ENCODE results near the gene PTGES2.

The PTGES2 gene

DNA sequence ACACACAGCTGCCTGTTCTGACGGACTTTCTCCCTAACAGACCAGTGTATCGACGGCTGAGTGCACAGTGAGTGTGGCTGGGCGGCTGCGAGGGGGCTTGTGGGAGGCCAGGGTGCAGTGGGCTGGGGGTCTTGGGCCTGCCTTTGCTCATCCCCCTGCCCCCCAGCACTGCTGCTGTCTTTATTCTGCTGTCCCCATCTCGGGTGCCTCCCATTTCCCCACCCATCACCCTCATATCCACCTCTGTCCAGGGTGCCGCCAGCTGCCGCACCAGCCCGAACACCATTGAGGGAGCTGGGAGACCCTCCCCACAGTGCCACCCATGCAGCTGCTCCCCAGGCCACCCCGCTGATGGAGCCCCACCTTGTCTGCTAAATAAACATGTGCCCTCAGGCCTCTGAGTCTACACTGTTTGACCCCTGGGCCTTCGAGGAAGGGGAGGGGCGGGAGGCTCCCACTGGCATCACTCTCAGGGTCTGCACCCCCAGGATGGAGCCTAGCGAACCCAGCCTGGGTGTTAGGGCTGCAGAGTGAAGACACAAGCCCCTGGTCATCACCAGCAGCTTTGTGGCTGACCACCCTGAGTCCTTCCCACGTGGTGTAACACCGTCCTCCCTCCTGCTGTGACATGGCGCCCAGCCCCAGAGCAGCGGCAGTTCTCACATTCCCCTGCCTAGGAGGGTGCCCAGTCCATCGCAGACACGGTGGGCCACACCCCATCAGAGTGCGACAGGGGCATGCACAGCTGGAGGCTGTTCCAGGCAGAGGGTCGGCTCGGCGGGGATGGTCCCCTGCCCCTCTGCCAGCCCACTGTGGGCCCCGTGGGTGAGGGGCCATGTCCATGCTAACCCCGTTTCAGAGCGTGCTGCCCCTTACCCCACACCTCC is 25.8 kb upstream of the PTGES2 start:
- no peak for DNase-seq (ENCODE audit: low read depth in 1 of 2, low spot score in 1 of 2)

DNA sequence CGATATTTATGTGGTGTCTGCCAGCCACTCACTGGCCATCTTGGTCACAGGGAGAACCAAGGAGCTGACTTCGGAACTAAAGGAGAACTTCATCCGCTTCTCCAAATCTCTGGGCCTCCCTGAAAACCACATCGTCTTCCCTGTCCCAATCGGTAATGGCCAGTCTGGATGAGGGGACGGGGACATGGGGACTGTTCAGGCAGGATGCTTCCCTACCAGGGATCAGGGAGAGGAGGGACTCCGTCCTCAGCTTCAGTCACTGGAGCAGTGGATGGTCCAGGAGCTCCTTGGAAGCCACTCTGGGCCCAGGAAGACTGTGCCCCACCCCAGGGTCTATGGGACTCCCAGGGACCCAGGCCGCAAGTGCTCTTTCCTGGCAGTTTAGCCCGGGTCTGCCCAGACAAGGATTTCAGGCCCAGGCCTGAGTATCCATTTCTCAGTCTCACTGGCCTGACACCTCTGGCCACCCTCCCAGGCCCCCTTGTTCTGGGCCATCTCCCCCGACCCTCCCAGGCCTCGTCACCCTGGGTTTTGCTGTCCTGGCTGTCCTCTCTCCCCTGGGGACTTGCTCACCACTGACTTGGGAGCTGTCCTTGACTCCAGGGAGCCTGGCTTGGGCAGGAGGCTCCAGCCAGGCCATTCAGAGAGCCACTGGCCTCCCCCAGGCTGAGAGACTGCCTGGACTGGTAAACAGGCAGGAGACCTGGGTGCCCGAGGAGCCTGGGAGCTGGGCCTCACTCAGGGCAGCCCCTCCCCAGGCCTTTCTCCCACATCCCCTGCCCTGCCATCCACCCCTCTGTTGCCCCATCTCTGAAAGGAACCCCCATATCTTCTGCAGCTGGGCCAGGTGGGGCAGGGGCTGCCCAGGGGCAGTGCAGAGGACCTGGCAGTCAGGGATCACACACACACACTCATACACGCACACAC is 24.9 kb upstream of the PTGES2 start:
- no peak for DNase-seq (ENCODE audit: low read depth in 1 of 2, low spot score in 1 of 2)

DNA sequence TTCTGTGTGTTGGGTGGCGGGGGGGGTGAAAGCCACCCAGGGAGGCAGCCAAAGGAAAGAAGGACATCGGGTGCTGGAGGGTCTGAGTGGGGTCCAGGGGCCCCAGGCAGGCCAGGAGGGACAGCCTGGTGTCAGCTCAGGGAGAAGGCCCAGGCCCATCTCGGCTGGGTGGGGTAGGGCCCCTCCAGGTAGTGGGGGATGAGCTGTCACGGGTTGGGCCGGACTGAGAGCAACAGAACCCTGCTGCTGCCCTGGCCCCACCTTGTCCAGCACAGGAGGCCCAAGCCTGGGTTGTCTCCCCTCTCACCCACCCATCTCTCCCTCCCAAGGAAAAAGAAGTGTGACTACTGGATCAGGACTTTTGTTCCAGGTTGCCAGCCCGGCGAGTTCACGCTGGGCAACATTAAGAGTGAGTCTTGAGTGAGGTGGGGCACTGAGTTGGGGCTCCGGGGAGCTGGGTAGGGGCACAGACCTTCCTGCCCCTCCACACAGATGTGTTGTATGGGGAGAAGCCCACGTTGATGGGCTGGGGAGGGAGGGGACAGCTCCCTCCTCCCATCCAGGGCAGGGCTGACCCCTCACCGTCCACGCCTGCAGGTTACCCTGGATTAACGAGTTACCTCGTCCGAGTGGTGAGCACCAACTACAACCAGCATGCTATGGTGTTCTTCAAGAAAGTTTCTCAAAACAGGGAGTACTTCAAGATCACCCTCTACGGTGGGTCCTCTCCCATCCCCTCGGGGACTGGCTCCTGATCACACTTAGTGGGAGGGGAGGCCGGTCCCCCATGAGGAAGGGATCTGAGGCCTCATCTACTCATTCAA is 24.0 kb upstream of the PTGES2 start:
- no peak for DNase-seq (ENCODE audit: low read depth in 1 of 2, low spot score in 1 of 2)

DNA sequence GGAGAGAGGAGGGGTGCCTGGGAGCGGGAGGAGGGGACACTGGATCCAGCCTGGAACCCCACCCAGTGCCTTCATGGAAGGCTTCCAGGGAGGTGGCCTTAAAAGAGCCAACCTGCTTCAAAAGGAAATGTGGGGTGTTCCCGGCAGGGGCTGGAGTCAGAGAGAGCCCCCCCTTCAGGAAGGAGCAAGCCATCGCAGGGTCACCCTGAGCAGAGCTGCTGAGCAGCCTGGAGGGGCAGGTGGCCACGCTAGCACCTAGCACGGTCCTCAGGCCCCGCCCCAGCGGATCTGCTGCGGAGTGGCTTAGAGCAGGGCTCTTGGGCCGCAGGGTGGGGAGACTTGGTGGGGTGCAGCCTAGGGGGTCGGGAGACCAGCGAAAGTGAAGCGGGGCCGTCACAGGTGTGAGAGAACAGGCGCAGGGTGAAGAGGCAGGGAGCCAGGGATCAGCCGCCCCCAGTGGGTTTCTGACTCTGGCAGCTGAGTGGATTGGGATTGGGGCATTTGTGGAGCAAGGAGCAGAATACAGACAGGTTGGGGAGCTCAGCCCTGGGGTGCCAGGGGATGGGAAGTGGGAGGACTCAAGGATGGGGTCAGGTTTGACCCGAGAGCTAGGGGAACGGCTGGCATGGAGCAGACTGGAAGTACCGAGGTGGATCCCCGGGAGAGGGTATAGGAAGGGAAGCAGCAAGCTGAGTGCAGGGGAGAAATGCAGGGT is 23.2 kb upstream of the PTGES2 start:
- no peak for DNase-seq (ENCODE audit: low read depth in 1 of 2, low spot score in 1 of 2)

DNA sequence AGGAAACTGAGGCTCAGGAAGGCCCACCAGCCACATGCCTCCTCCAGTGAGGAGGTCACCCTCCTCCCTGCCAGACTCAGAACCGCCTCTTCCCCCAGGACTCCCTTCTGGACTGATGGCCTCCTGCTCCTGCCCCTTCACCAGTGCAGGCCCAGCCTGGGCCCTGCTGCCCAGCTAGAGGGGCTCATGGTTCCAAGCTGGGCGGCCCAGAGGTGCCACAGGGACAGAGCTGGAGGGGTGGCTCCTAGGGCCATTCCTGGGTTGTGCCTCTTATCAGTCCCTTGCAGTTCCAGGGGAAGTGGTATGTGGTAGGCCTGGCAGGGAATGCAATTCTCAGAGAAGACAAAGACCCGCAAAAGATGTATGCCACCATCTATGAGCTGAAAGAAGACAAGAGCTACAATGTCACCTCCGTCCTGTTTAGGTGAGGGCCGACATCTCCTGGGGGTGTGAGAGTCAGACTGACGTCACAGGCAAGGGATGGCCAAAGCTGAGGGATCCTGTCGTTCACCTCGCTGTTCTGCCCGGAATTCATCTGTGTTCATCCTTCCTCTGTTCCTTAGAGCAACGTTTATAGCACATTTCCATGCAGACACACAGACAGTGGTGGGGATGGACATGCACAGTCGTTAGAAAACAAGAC is 22.5 kb upstream of the PTGES2 start:
- DNase-seq (ENCODE audit: low read depth in 1 of 2, low spot score in 1 of 2): no peak

DNA sequence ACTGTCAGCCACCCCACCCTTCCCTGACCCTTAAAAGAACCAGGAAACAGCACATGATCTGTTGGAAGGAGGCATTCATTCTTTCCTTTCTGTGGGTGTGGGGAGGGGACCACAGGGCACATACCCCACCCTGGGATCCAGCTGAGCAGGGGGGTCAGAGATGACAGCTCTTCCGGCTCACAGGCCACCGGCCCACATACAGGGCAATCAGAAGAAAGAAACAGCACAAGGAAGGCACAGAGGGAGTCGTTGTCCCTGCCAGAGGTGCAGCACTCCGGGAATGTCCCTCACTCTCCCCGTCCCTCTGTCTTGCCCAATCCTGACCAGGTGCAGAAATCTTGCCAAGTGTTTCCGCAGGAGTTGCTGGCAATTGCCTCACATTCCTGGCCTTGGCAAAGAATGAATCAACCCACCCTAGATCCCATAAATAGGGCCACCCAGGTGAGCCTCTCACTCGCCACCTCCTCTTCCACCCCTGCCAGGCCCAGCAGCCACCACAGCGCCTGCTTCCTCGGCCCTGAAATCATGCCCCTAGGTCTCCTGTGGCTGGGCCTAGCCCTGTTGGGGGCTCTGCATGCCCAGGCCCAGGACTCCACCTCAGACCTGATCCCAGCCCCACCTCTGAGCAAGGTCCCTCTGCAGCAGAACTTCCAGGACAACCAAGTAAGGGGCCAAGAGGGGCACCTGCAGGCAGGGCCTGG is 21.6 kb upstream of the PTGES2 start, which contains the start of gene LCN2:
Gene LCN2 (plus strand): TSS at position 453 of the 701 bp plus-strand sequence. CDS start 73 bp downstream, at position 526.
- no peak for DNase-seq (ENCODE audit: low read depth in 1 of 2, low spot score in 1 of 2)

DNA sequence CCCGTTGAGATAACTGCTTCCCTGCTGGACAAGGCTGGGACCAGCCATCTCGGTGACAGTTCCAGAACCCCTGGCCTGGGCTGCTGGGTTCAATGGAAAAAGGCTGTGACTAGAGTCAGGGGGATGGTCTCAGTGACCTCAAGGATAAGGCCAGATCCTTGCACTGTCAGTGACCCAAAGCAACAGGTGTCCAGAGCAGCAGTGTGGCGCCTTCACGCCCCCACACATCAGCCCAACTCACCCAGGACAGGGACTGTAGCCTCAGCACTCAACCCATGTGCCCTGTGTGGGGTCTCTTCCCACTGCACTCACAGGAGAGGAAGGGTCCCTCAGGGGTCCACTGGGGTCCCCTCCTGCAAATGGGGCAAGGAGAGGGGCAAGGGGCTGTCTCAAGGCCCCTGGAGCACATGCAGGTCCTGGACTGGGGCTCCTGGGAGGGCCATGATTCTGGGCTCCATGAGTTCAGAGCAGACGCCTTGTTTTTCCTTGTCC is 21.0 kb upstream of the PTGES2 start:
- DNase-seq (ENCODE audit: low read depth in 1 of 2, low spot score in 1 of 2): no peak

DNA sequence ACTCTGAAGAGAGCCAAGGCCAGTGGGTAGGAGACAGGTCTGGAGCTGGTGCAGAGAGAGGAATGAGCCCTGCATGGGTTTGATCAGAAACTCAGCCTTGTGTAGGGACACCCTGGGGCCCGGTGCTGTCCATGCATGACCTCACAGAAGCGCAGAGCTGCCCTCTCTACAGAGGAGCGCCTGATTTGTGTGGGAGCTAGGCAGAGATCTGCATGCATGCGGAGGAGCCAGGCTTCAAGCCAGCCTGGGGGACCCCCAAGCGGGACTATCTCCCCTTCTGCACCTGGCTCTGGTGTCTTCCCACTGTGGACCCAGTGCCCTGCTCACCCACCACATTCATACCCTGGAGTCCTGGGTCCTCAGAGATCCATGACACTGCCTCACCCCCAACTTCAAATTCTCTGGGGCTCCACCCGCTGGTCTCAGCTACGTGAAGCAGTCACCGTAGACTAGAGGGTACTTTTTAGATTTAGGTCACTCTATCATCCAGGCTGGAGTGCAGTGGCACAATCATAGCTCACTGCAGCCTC is 19.1 kb upstream of the PTGES2 start:
- DNase-seq (ENCODE audit: low read depth in 1 of 2, low spot score in 1 of 2): no peak

DNA sequence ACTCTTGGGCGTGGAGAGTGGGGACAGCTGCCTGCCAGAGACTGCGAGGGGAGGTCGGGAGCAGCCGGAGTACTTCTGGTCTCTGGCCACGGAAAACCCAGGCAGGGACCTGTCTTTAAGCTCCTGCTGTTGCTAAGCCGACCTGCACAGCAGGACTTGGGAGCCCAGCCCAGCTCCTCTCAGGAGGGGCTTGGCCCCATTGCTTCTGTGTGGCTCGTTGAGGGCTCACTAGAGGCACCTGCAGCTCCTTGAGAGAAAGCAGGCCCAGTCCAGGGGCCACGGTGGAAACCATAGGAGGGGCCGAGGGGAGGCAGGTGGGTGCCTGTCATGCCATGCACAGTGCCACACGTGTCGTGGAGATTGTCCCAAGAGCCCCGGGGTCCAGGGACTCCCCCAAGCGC is 18.4 kb upstream of the PTGES2 start:
- no peak for DNase-seq (ENCODE audit: low read depth in 1 of 2, low spot score in 1 of 2)

DNA sequence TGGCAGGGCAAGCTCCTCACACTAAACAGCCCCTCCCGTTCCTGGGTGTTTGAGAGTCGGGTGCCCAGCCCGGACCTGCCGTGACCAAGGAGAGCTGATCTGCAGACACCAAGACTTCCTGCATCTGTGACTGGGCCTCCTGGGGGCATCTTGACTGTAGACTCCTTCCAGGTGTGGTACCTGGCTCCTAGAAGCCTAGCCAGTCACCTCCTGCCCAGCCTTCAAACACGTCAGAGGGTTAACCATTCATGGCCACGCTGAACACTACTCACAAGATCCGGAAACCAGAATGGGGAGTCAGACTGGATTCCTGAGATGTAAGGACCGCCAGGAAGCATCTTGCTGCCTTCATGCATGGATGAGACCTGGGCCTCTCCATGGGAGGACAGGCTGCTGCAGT is 18.0 kb upstream of the PTGES2 start:
- DNase-seq (ENCODE audit: low read depth in 1 of 2, low spot score in 1 of 2): no peak

DNA sequence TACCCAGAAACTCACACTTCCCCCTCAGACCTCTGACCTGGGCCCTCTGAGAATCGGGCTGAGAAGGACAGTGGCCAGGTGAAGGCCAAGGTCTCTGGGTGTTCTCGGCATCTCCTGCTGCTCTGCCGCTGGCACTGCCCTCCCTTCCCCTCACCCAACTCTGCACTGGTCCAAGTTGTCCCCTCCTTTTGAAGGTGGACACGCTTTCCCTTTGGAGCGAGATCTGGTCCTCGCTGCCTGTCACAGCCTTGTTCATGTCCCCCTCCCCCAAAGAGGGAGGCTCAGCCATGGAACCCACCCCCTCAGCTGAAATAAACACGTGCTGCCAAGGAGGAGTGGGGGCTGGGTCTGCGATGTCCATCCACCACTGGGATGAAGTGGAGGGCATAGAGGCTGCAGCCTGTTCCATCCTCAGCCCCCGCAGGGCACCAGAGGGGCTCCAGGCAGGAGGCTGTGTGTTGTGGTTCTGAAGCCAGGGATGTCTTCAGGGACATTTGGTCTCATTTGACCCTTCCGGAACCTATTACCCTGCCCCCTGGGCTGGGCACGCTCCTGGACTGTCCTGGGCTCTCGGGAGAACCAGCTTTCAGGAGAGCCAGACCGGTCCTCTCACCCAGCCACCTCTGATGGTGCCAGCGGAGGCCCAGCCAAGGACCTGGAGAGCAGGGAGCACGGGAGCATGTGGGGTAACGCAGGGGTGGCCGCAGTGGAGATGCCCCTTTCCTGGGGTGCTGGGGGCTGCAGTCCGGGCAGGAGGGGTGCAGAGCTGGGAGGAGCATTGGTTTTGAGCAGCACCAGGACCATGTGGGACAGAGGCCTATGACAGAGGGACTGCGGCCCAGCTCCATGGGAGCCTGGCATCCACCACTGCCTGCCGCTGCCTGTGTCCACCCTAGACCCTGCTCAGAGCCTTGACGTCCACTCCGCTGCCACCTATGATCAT is 17.0 kb upstream of the PTGES2 start:
- DNase-seq (ENCODE audit: low read depth in 1 of 2, low spot score in 1 of 2): no peak

DNA sequence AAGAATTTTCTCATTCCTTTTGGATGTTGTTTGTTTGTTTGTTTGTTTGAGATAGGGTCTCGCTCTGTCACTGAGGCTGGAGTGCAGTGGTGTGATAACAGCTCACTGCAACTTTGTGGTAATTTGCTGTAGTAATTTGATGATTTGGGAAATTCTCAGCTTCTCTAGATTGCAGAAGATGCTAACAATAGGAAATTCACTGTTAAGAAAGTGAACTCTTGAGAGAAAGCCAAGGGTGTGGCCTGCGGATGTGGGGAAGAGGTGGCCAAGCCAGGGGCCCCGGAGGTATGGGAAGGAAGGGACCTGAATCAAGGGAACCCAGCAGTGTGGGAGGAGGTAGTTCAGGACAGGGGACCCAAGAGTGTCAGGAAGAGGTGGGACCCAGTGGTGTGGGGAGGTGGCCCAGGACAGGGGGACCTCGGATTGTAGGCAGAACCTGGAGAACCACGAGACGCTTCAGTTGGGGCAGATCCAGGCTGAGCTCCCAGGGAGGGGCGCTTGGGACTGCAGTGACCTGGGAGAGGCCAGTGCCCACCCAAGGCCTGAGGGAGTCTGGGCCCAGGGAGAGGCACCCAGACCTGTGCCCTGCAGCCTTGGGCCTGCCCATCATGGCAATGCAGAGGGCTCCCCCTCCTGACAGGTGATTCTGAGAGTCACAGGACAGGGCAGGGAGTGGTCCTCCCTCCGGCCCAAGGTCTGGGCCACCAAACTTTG is 16.2 kb upstream of the PTGES2 start:
- DNase-seq (ENCODE audit: low read depth in 1 of 2, low spot score in 1 of 2): no peak

DNA sequence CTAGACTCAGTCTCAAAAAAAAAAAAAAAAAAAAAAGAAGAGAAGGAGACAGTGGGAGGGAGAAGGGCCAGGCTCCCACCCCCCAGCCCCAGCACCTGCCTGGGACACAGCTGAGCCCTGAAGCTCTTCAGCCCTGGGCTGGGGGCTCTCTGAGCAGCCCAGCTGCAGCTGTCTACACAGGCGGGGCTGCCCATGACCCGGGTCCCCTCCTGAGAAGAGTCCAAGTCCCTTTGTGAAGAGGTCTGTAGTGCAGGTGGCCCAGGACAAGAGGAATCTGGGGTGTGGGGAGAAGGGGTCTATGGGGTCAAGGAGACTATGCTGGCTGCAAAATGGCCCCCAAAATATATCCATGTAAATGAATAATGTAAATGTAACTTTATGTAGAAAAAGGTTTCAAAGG is 15.1 kb upstream of the PTGES2 start:
- DNase-seq (ENCODE audit: low read depth in 1 of 2, low spot score in 1 of 2): no peak

DNA sequence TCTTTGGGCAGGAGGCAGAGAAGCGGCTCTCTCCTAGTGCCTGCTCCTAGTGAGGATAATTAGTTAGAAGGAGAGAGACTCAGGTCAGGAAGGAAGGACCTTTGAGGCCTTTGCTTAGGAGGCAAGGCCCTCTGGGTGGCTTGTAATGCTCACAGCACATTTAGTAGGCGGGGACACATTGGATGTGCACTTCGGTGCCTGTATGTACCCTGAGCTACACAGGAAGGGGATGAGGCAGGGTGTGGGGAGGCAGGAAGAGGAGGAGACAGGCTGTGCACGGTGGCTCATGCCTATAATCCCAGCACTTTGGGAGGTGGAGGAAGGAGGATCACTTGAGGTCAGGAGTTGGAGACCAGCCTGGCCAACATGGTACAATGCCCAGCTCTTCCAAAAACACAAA is 14.5 kb upstream of the PTGES2 start:
- no peak for DNase-seq (ENCODE audit: low read depth in 1 of 2, low spot score in 1 of 2)

DNA sequence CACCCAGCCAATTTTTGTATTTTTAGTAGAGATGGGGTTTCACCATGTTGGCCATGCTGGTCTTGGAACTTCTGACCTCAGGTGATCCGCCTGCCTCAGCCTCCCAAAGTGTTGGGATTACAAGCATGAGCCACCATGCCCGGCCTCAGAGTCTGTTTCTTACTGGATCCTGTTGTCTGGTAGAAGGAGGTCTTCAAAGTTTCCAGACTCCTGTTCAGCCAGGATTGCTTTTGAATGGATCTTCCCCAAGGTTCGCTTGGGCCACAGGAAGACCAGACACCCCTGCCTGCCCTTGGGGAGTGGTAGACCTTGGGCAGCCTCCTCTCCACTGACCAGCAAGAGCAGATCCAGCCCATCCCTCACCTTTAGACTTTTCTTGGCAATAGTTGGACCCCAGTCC is 14.1 kb upstream of the PTGES2 start:
- no peak for DNase-seq (ENCODE audit: low read depth in 1 of 2, low spot score in 1 of 2)

DNA sequence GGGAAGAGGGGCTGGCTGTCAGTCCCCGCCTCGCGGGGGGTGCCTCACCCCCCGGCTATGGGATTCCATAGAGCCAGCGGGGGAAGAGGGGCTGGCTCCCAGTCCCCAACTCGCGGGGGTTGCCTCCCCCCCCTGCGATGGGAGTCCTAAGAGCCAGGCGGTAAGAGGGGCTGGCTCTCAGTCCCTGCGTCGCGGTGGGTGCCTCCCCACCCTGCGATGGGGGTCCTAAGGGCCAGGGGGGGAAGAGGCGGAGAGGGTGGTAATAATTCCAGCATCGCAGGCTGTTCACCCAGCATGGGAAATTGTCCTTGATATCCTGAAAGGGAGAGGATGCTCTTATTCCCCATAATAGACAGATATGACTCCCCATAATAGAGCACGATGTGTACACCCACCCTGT is 12.1 kb upstream of the PTGES2 start:
- no peak for DNase-seq (ENCODE audit: low read depth in 1 of 2, low spot score in 1 of 2)

DNA sequence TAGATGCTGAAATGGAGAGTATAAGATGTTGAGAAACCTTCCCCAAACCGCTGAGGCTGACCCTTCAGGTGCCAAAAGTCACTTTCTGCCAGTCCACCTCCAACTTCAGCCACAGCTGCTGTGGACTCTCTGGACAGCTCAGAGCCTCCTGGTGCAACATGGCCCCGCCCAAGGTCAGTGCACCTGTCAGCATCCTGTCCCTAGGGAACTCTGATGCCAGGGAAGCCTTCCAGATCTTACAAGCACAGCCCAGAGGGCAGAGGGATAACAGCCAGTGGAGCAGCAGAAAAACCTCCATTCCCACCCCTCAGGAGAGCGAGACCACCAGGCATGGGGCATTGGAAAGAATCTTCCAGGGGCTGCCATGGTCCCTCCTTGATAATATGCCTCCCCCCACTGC is 10.5 kb upstream of the PTGES2 start:
- no peak for DNase-seq (ENCODE audit: low read depth in 1 of 2, low spot score in 1 of 2)
